OCI-LY1 (cell line): ENCODE data around the gene OR14A16.

ENCODE experiments used
- H2AFZ ChIP-seq: fragments of 200-600 bp; sonication (generic), shearing (Covaris generic); 2 replicates; pipeline ENCODE4 v1.6.0; 2014; ENCODE audit warnings: antibody characterized with exemption, mild to moderate bottlenecking, low read length
- H3F3A ChIP-seq: fragments of 200-600 bp; sonication (generic), shearing (Covaris generic); 2 replicates; pipeline ENCODE4 v1.6.0; 2014; ENCODE audit warnings: mild to moderate bottlenecking, antibody characterized with exemption, low read length, moderate library complexity; ENCODE audit not compliant: insufficient read depth
- H3K27ac ChIP-seq: fragments of 200-600 bp; sonication (generic); 2 replicates; pipeline ENCODE4 v1.5.1; 2014; ENCODE audit warnings: low read length, mixed run types, mild to moderate bottlenecking, low read depth; ENCODE audit not compliant: poor library complexity, severe bottlenecking
- H3K27me3 ChIP-seq: fragments of 200-600 bp; sonication (generic); 2 replicates; pipeline ENCODE4 v1.6.0; 2014; ENCODE audit warnings: antibody characterized with exemption, mild to moderate bottlenecking, low read length, moderate library complexity; ENCODE audit not compliant: insufficient read depth
- H3K36me3 ChIP-seq: fragments of 200-600 bp; sonication (generic); 2 replicates; pipeline ENCODE4 v1.6.1; 2014; ENCODE audit warnings: mild to moderate bottlenecking, antibody characterized with exemption, low read length, moderate library complexity, mixed read lengths; ENCODE audit not compliant: insufficient read depth
- H3K4me1 ChIP-seq: fragments of 200-600 bp; sonication (generic); 2 replicates; pipeline ENCODE4 v1.5.1; 2014; ENCODE audit warnings: mild to moderate bottlenecking, low read length, moderate library complexity; ENCODE audit not compliant: insufficient read depth, severe bottlenecking
- H3K4me2 ChIP-seq: fragments of 200-600 bp; sonication (generic), shearing (Covaris generic); 2 replicates; pipeline ENCODE4 v1.6.1; 2014; ENCODE audit warnings: low read length
- H3K4me3 ChIP-seq: fragments of 200-600 bp; sonication (generic); 2 replicates; pipeline ENCODE4 v1.5.1; 2014; ENCODE audit warnings: low read length, low read depth, mild to moderate bottlenecking, mixed read lengths; ENCODE audit not compliant: poor library complexity, severe bottlenecking
- H3K79me2 ChIP-seq: fragments of 200-600 bp; shearing (Covaris generic); 2 replicates; pipeline ENCODE4 v1.6.1; 2016; ENCODE audit warnings: mixed run types, low read length, mixed read lengths; ENCODE audit not compliant: insufficient read depth
- H3K9ac ChIP-seq: fragments of 200-600 bp; sonication (generic), shearing (Covaris generic); 2 replicates; pipeline ENCODE4 v1.6.1; 2014; ENCODE audit warnings: mild to moderate bottlenecking, low read length, mixed read lengths
- H3K9me2 ChIP-seq: fragments of 200-600 bp; sonication (generic), shearing (Covaris generic); 2 replicates; pipeline ENCODE4 v1.6.1; 2014; ENCODE audit warnings: low read depth, mild to moderate bottlenecking, low read length, mixed read lengths
- H3K9me3 ChIP-seq: fragments of 200-600 bp; shearing (Covaris generic); 2 replicates; pipeline ENCODE4 v1.6.1; 2014; ENCODE audit warnings: low read length, mixed read lengths
- H4K20me1 ChIP-seq: fragments of 200-600 bp; sonication (generic), shearing (Covaris generic); 2 replicates; pipeline ENCODE4 v1.6.0; 2016; ENCODE audit warnings: mild to moderate bottlenecking, low read length; ENCODE audit not compliant: insufficient read depth
- EZH2 ChIP-seq: fragments of 200-600 bp; sonication (generic), shearing (Covaris generic); IDR thresholded peaks from 2 replicates; pipeline ENCODE4 v1.8.0; 2017; ENCODE audit warnings: borderline replicate concordance, mixed run types, mild to moderate bottlenecking, antibody characterized with exemption, low read length, moderate library complexity, mixed read lengths
- TF ChIP-seq, protein P1 (sequence below): fragments of 200-600 bp; sonication (generic), shearing (Covaris generic); IDR thresholded peaks from 2 replicates; pipeline ENCODE4 v1.5.1; 2017; ENCODE audit warnings: mild to moderate bottlenecking, antibody characterized with exemption, low read length, moderate library complexity, mixed read lengths

The OR14A16 gene

DNA sequence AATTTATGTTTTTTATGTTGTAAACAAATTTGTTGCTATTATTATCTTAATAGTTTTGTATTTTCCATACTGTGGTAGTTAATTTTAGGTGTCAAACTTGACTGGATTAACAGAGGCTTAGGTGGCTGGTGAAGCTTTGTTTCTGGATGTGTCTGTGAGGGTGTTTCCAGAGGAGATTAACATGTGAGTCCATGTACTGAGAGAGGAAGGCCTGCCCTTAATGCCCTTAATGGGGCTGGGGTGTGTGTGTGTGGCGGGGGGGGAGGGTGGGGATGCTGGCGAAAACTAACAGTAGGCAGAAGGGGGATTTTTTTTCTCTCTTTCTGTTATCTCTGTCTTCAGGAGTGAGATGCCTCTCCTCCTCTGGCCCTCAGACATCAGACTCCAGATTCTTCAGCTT is 1.9 kb downstream of the OR14A16 start:
- Histone ChIP-seq H3F3A (no peaks in the 10 kb centered on the region), H3K9me3 (no peaks in the 10 kb centered on the region), H3K27me3 (no peaks in the 10 kb centered on the region), H2AFZ (no peak overlapping the region), H3K36me3 (no peaks in the 10 kb centered on the region), H3K79me2 (no peaks in the 10 kb centered on the region), H3K4me3 (no peak overlapping the region), H3K9ac (no peak overlapping the region), H3K4me1 (no peaks in the 10 kb centered on the region), H3K9me2 (no peaks in the 10 kb centered on the region), H3K4me2 (no peak overlapping the region), H3K27ac (no peak overlapping the region), H4K20me1 (no peaks in the 10 kb centered on the region)
- no peak for TF ChIP-seq EZH2
- TF ChIP-seq, protein P1, sequence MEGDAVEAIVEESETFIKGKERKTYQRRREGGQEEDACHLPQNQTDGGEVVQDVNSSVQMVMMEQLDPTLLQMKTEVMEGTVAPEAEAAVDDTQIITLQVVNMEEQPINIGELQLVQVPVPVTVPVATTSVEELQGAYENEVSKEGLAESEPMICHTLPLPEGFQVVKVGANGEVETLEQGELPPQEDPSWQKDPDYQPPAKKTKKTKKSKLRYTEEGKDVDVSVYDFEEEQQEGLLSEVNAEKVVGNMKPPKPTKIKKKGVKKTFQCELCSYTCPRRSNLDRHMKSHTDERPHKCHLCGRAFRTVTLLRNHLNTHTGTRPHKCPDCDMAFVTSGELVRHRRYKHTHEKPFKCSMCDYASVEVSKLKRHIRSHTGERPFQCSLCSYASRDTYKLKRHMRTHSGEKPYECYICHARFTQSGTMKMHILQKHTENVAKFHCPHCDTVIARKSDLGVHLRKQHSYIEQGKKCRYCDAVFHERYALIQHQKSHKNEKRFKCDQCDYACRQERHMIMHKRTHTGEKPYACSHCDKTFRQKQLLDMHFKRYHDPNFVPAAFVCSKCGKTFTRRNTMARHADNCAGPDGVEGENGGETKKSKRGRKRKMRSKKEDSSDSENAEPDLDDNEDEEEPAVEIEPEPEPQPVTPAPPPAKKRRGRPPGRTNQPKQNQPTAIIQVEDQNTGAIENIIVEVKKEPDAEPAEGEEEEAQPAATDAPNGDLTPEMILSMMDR: no peak

DNA sequence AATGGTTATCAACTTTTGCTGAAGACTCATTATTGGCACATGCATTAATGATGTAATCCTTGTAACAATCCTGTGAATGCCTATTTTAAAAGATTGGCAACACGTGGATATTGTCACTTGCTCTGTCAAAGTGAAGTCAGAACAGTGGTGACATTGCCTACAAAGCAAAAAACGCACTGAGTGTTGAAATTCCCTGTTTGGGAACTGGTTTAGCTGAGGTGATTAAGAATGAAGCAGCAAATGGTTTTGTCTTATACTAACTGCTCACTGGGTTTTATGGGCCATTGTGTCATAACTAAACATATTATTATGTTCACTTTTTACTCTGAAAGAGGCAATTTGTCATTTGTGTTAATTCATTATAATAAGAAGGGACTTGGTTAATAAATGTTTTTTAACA is 11.3 kb downstream of the OR14A16 start:
- Histone ChIP-seq H3K36me3 (no peaks in the 10 kb centered on the region), H3K27ac (no peak overlapping the region), H3K79me2 (no peaks in the 10 kb centered on the region), H3K9me2 (no peaks in the 10 kb centered on the region; the same call in 1 of the 2 replicates), H3K27me3 (no peaks in the 10 kb centered on the region), H3F3A (no peaks in the 10 kb centered on the region), H2AFZ (no peak overlapping the region), H3K9me3 (no peaks in the 10 kb centered on the region), H3K4me1 (no peaks in the 10 kb centered on the region), H3K9ac (no peak overlapping the region), H3K4me2 (no peak overlapping the region), H3K4me3 (no peak overlapping the region), H4K20me1 (no peaks in the 10 kb centered on the region)
- TF ChIP-seq, protein P1: no peak
- TF ChIP-seq EZH2: no peak

DNA sequence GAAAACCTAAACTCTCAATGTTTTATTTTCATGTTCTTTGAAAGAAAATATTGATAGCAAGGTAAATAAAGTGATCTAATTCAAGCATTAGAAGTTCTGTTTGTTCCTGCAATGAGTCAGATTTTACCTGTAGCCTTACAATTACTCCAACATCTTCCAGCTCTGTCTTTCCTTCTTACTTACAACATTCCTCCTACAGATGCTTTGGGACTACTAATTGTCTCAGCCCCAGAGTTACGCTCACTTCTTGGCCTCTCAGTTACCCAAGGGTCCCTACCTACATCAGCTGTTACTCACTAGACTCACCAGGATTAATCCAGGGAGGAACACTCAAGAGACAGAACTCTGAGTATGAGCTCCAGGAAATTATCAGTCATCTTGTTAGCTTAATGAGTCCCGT is 26.4 kb downstream of the OR14A16 start:
- Histone ChIP-seq H3K79me2 (no peaks in the 10 kb centered on the region), H3K27ac (no peak overlapping the region), H3K4me1 (no peaks in the 10 kb centered on the region), H2AFZ (no peak overlapping the region), H3K27me3 (no peaks in the 10 kb centered on the region), H3F3A (no peaks in the 10 kb centered on the region), H3K4me3 (no peak overlapping the region), H3K4me2 (no peak overlapping the region), H3K9me2 (no peaks in the 10 kb centered on the region), H3K9me3 (0 out of 2 replicates have a peak, but pooled peaks cover 3% of the 10 kb centered on the region), H4K20me1 (no peaks in the 10 kb centered on the region), H3K36me3 (no peaks in the 10 kb centered on the region), H3K9ac (no peak overlapping the region)
- TF ChIP-seq, protein P1: no peak
- no peak for TF ChIP-seq EZH2
